Muscle layer of duodenum (tissue), 2 donors: ENCODE results near the gene ESYT2.

Experiments used
- H3K27ac ChIP-seq: one replicate; pipeline ENCODE4 v1.7.0; 2013; ENCODE audit warnings: mild to moderate bottlenecking, low read length
- H3K27me3 ChIP-seq: one replicate; pipeline ENCODE4 v1.7.0; 2013; ENCODE audit warnings: low read depth, mild to moderate bottlenecking, control low read depth, low read length
- H3K36me3 ChIP-seq, 2 donors: one replicate each; pipeline ENCODE4 v1.7.0; 2013; ENCODE audit warnings: low read length in 2 of 2, control low read depth in 1 of 2, mild to moderate bottlenecking in 1 of 2; ENCODE audit not compliant: insufficient read depth in 2 of 2, control insufficient read depth in 1 of 2
- H3K4me1 ChIP-seq, 2 donors: one replicate each; pipeline ENCODE4 v1.7.0; 2013; ENCODE audit warnings: low read length in 2 of 2, mild to moderate bottlenecking in 2 of 2, control low read depth in 1 of 2, moderate library complexity in 1 of 2; ENCODE audit not compliant: insufficient read depth in 2 of 2, control insufficient read depth in 1 of 2
- H3K4me3 ChIP-seq, 2 donors: one replicate each; pipeline ENCODE4 v1.7.0; 2013; ENCODE audit warnings: low read length in 2 of 2, low read depth in 1 of 2, mild to moderate bottlenecking in 1 of 2
- H3K9me3 ChIP-seq, 2 donors: one replicate each; pipeline ENCODE4 v1.7.0; 2013; ENCODE audit warnings: low read length in 2 of 2, control low read depth in 1 of 2, mild to moderate bottlenecking in 1 of 2; ENCODE audit not compliant: control insufficient read depth in 1 of 2
- donor health status: healthy.

The ESYT2 gene

GRCh38 chr7:158834878-158835784 is 5.8 kb upstream of the ESYT2 start:
- Histone ChIP-seq H3K27ac (no peak overlapping the region), H3K4me3 (no peak overlapping the region), H3K9me3 (no peaks in the 10 kb centered on the region), H3K4me1 (peaks cover 0 to 7% of the 10 kb centered on the region in 2 donors), H3K36me3 (no peaks in the 10 kb centered on the region), H3K27me3 (no peaks in the 10 kb centered on the region)

DNA sequence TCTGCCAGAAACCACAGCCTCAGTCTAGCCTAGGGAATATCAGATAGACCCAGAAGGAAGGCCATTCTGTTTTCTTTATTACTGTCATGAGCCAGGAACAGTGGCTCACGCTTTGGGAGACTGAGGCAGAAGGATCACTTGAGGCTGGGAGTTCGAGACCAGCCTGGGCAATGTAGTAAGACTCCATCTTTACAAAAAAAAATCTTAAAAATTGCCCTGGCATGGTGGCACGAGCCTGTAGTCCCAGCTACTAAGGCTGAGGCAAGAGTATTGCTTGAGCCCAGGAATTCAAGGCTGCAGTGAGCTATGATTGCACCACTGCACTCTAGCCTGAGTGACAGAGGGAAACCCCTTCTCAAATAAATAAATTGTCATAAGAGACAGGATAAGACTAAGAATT is 3.7 kb upstream of the ESYT2 start:
- H3K4me3 ChIP-seq: no peak overlapping the region
- H3K36me3 ChIP-seq: no peaks in the 10 kb centered on the region
- no peaks in the 10 kb centered on the region for H3K27me3 ChIP-seq
- no peaks in the 10 kb centered on the region for H3K9me3 ChIP-seq
- H3K27ac ChIP-seq: no peak overlapping the region
- peaks cover 0 to 7% of the 10 kb centered on the region in 2 donors for H3K4me1 ChIP-seq

DNA sequence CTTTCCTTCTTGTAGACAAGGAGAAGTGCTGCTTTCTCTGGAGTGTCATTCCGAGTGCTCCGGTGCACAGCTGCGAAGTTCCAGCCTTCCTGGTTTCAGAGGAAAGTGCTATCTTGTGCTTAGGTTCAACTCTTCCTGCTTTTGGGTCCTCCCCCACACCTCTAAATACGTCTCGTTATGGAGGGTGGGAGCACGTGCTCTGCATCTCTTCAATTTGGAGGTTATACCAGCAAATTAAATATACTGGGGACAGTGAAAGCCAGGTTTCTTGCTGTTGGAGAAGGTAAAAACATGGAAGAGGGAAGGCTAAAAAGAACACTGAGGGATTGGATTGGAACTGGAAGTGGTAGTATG is 2.4 kb upstream of the ESYT2 start:
- Histone ChIP-seq H3K27ac (no peak overlapping the region), H3K9me3 (no peaks in the 10 kb centered on the region), H3K36me3 (no peaks in the 10 kb centered on the region), H3K4me3 (no peak overlapping the region), H3K27me3 (no peaks in the 10 kb centered on the region), H3K4me1 (peaks cover 10 to 14% of the 10 kb centered on the region in 2 donors)

DNA sequence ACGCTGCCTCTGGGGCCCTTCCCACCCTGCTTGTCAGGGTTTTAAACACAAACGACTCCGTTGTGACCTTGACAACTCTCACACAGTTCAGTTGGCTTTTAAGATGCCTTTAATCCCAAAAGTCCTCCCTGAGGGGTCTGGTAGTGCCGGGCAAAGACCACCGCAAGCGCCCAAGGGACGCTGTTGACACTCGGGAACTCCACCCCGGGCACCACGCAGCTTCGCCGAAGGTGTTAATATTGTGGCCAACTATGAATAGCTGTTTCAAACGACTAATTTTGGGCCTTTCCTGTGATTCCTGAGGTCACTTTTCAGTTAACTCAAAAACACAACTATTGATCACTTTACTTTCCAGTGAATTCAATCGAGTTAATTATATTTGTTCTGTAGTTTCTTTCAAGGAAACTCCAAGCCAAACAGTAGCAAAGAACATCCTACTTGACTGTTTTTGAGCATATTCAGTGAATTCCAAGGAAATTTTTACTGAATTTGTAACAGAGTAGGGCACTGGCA is 958 bp upstream of the ESYT2 start:
- Histone ChIP-seq H3K36me3 (no peaks in the 10 kb centered on the region), H3K9me3 (no peaks in the 10 kb centered on the region), H3K4me1 (peaks cover 14 to 16% of the 10 kb centered on the region in 2 donors), H3K4me3 (peak overlapping the region; percentile 65 to 67), H3K27ac (peak overlapping the region; percentile 98), H3K27me3 (no peaks in the 10 kb centered on the region)

GRCh38 chr7:158829021-158829341 is 328 bp downstream of the ESYT2 start:
- Histone ChIP-seq H3K9me3 (no peaks in the 10 kb centered on the region), H3K4me1 (peaks cover 16% of the 10 kb centered on the region in 2 donors), H3K27me3 (no peaks in the 10 kb centered on the region), H3K4me3 (peak overlapping the region; percentile 84 to 89), H3K27ac (peak overlapping the region; percentile 97), H3K36me3 (no peaks in the 10 kb centered on the region)

DNA sequence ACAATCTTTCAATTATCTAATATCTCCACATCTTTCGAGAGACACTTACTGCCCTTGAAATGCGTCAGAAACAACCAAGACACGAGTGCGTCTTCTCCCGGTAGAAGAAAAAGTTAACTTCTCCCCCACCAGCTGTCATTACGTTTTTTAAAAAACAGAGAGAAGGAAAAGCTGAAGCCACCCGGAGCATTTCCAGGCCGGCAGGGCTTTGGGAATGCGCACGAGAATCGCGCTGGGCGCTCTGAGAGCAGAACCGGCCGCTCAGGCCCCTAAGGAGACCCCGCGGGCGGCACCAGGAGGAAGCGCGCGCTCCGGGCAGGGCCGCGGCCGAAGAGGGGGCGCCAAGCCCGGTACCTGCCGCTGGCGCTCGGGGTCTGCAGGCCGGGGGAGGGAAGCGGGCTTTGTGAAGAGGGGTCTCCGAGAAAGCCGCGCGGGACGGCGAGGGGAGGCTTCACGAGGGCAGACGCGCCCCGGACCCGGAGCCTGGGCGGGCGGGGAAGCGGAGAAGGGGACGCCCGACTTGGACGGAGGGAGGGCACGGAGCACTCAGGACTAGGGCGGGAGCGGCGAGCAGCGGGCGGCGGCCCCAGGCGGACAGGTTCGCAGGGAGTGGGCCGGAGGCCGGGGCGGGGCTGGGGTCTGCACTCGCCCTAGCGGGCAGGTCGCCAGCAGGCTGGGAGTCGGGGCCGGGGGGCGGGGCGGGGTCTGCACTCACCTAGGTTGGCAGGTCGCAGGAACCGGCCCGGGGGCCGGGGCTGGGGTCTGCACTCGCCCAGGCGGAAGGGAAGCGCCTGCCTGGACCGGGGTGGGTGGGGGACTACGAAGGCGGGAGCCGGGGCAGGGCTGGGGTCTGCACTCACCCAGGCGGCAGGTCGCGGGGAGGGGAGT is 932 bp downstream of the ESYT2 start:
- H3K4me3 ChIP-seq: peak overlapping the region; percentile 84 to 89
- no peaks in the 10 kb centered on the region for H3K36me3 ChIP-seq
- peaks cover 16% of the 10 kb centered on the region in 2 donors for H3K4me1 ChIP-seq
- peak overlapping the region; percentile 97 for H3K27ac ChIP-seq
- H3K27me3 ChIP-seq: no peaks in the 10 kb centered on the region
- no peaks in the 10 kb centered on the region for H3K9me3 ChIP-seq

GRCh38 chr7:158827411-158828132 is 1.7 kb downstream of the ESYT2 start:
- peak overlapping the region; percentile 84 to 89 for H3K4me3 ChIP-seq
- peak overlapping the region; percentile 97 for H3K27ac ChIP-seq
- H3K27me3 ChIP-seq: no peaks in the 10 kb centered on the region
- no peaks in the 10 kb centered on the region for H3K36me3 ChIP-seq
- H3K9me3 ChIP-seq: no peaks in the 10 kb centered on the region
- H3K4me1 ChIP-seq: peaks cover 16% of the 10 kb centered on the region in 2 donors

DNA sequence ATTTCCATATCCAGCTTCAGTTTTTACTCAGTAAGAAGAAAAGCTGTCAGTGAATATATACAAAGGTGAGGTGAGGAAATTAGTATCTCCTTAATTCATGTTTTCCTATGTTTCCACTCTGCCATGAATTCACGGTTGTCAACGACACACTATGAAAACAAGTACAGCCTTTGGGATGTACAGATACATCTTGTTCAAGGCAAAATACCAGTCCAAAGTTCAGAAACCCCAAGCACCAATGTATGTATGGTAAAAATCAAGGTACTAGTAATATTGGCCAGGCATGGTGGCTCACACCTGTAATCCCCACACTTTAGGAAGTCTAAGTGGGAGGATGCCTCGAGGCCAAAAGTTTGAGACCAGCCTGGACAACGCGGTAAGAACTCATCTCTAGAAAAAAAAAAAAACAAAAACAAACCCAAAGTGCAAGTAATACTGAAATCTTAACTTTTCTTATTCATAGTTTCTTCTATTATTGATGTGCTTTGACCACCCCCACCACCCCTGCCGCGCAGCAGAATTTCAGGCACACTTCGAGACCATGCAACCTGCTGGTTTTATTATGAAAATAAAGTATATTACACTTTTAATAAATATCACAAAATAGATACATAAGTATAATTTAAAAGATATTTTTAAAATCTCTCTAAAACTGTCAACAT is 3.5 kb downstream of the ESYT2 start:
- H3K4me1 ChIP-seq: peaks cover 17 to 25% of the 10 kb centered on the region in 2 donors
- no peaks in the 10 kb centered on the region for H3K27me3 ChIP-seq
- H3K36me3 ChIP-seq: no peaks in the 10 kb centered on the region
- H3K4me3 ChIP-seq: no peak overlapping the region
- no peak overlapping the region for H3K27ac ChIP-seq
- H3K9me3 ChIP-seq: no peaks in the 10 kb centered on the region

DNA sequence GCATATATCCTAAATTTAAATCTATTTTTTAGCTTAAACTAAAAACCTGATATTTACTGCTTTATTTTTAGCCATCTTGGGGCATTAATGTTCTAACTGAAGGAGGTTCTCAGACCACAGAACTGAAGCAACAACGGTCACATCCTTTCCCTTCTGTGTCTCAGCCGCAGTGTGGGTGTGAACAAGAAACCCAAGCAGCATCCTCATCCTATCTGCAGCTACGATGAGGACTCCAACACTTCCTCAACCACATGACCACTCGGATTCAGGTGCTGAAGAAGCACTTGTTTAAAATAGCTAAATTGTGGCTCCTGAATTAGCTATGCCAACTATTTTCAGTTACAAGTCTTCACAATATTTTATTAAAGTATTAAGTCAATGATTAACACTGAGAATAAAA is 5.3 kb downstream of the ESYT2 start:
- H3K4me1 ChIP-seq: peaks cover 31 to 33% of the 10 kb centered on the region in 2 donors

GRCh38 chr7:158821171-158822031 is 7.9 kb downstream of the ESYT2 start:
- H3K27ac ChIP-seq: peak overlapping the region; percentile 95
- H3K4me1 ChIP-seq: peaks cover 44 to 46% of the 10 kb centered on the region in 2 donors
- peak overlapping the region; percentile 18 to 27 for H3K4me3 ChIP-seq
- no peaks in the 10 kb centered on the region for H3K9me3 ChIP-seq
- H3K36me3 ChIP-seq: peaks cover 0 to 5% of the 10 kb centered on the region in 2 donors
- no peaks in the 10 kb centered on the region for H3K27me3 ChIP-seq

More for the DNA sequence above, 5.3 kb downstream of the ESYT2 start:
- Histone ChIP-seq H3K27ac (peak overlapping the region; percentile 1), H3K4me3 (no peak overlapping the region), H3K9me3 (no peaks in the 10 kb centered on the region), H3K27me3 (no peaks in the 10 kb centered on the region), H3K36me3 (no peaks in the 10 kb centered on the region)
